Limb (tissue), 2 donors: ENCODE measurements around the gene OTUD5.
"Not testable (repeated sequence)": the region's sequence is repeated elsewhere in the genome, so short reads cannot be mapped to it uniquely, and the experiment has no call there.

Experiments used
- DNase-seq, 2 donors: peaks; one replicate each; pipeline ENCODE4 v3.0.0-alpha.2; 2016; ENCODE audit errors: extremely low spot score in 2 of 2

The OTUD5 gene

DNA sequence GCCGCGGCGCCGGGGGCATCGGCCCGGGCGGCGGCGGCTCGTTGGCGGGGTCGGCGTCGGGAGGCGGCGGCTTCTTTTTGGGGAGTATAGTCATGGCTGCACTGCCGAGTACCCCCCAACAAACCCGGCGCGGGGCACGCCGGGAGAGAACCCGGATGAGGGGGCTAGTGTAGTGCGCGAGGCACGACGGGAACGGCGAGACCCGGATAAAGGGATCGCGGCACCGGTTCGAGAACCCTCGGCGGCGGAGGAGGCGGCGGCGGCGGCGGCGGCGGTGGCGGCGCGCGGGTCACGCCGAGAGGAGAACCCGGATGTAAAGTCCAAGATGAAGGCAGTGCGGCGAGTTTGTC, at the start of gene OTUD5:
OTUD5 (minus strand) TSS at position 131 of the 350 bp plus-strand sequence; CDS start at position 94, 37 bp downstream.
- DNase-seq, result peak; percentile 33 to 81

DNA sequence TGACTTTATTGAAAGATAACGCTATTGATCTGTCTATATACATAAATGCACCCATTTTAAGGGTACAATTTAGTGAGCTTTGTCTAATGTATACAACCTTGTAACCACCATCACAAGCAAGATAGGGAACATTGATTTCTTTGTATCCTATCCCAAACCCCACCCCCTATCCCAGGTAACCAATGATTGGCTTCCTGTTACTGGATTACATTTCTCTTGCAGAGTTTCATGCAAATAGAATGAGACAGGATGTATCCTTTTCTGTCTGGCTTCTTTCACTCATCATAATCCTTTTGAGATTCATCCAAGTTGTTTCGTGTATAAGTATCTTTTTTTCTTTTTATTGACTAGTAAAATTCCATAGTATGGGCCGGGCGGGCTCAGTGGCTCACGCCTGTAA, 46.3 kb upstream of the OTUD5 start:
- no peak for DNase-seq

GRCh38 chrX:49002091-49002935, 44.9 kb upstream of the OTUD5 start, which contains the start of gene GRIPAP1:
GRIPAP1 (minus strand) TSS chrX:49002264; CDS start chrX:49002229, 35 bp downstream.
- DNase-seq, result peak; percentile 72 to 86

GRCh38 chrX:49001521-49002090, 44.2 kb upstream of the OTUD5 start:
- DNase-seq, result no peak

GRCh38 chrX:49000636-49001035, 43.2 kb upstream of the OTUD5 start:
- DNase-seq, result no peak

DNA sequence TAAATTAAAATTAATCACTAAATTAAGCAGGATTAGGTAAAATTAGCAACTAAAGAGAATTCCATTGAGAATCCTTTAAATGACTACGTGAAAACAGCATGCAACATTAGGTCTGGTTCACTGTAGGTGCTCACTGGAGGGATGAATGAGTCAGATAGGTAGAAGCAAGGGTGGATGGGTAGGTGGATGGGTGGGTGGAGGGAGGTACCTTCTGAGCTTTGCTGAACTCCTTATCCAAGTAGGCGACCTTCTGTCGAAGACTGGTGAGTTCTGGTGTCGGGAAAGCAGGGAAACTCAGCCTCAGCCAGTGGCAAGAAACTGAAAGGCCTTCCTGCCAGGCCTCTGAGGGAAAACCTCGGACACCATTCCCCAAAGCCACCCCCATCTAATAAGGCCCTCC, 41.6 kb upstream of the OTUD5 start:
- DNase-seq, result no peak

DNA sequence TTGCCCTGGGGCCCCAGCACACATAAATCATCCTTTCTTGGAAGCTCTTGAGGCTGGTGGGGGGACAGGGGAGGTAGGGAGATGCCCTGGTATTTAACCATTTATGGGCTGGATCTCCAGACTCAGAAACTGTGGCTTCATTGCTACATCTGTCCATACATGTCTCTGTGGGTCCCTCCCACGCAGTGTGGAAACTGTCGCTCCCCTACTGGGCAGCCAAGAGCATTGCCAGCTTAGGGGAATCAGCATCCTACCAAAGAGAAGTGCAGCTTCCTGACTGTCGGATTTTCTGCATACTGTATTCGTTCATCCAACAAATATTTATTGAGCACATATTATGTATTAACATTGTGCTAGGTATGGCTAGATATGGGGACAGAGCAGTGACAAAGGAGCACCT, 41.0 kb upstream of the OTUD5 start:
- no peak for DNase-seq

- DNase-seq, result no peak
Measured at GRCh38 chrX:48997865-48998264, 40.5 kb upstream of the OTUD5 start.

DNA sequence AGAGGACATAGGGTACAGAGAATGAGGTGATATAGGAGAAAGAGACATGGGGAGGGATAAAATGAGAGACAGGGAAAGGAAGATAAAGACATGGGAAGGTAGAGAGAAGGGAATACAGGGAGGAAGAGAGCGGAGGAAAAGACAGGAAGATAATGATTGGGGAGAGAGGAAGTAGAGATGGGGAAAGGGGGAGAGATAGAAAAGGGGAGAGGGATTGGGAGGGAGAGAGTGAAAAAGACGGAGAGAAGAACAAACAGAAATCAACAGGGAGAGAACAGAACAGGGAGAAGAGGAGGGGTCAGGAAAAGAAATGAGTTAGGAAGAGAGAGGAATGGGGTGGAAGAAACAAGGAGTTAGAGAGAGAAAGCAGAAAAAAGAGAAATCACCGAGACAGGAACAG, 40.0 kb upstream of the OTUD5 start:
- no peak for DNase-seq

- no peak for DNase-seq
Measured at GRCh38 chrX:48996969-48997368, 39.6 kb upstream of the OTUD5 start.

- DNase-seq, result no peak
Measured at GRCh38 chrX:48992341-48992740, 34.9 kb upstream of the OTUD5 start.

DNA sequence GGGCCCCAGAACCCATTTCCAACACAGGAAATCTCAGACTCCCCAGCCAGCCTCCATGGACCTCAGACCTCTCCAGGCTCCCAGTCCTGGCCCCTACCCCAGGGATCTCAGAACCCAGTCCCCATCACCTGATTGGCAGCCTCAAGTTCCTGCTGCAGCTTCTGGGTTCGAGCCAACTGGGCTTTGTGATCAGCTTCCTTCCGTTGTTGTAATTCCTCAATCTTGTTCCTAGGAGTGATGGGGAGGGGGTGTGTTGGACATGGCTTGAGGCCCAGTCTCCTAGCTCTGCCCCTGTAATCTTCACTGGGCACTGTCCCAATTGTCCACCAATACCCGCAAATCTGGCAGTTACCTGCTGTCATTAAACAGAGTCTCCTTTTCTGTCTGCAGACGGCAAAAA, 32.1 kb upstream of the OTUD5 start:
- DNase-seq, result no peak

GRCh38 chrX:48983896-48984295, 26.5 kb upstream of the OTUD5 start:
- no peak for DNase-seq

DNA sequence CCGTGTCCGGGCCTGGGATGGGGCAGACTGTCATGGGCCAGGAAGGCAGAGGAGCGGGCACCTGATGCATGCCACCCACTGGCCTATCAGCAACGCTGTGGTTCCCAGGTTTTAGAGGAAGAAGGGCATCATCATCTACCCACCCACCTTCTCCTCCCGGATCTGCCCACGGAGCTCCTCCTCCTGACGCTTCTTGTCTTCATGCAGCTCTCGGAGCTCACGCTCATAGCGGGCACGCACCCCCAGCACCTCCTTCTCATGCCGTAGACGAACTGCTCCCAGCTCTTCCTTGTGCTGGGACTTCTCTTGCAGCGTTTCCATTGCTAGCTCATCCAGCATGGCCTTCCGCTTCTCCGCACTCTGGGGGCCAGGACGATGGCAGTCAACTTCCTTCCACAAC, 25.7 kb upstream of the OTUD5 start:
- DNase-seq, result no peak

GRCh38 chrX:48981178-48981577, 23.8 kb upstream of the OTUD5 start:
- no peak for DNase-seq

DNA sequence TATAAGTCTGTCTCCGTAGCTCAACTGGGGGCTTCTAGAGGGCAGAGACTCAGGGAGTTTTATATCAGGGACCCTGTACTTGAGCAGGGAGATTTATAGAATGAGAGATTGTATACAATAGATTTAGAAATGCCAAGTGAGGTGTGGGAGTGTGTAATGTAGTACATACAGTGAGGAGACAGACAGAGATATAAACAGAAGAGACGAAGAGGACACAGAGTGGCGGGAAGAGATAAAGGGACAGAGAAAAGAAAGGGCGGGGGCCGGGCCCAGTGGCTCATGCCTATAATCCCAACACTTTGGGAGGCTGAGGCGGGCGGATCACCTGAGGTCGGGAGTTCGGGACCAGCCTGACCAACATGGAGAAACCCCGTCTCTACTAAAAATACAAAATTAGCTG, 22.9 kb upstream of the OTUD5 start:
- not testable (repeated sequence) for DNase-seq

- no peak for DNase-seq
Measured at GRCh38 chrX:48978226-48978625, 20.8 kb upstream of the OTUD5 start.

DNA sequence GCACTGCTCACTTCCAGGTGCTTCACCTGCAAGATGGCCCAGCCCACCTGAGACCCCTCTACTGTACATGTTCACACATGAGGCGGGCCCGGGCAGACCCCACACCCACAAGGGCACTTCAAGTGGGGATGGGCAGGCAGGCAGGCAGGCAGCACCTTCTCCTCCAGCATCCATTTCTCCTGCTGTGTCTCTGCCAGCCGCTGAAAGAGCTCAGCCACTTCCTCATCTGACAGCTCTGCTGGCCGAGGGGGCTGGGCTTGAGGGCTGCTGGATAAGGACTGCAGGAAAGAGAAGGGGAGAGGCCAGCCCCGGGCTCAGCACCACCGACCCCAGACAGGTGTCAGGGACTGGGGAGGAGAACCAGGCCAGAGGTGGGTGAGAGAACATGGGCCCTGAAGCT, 18.7 kb upstream of the OTUD5 start:
- no peak for DNase-seq

GRCh38 chrX:48975541-48975940, 18.1 kb upstream of the OTUD5 start:
- DNase-seq, result no peak

DNA sequence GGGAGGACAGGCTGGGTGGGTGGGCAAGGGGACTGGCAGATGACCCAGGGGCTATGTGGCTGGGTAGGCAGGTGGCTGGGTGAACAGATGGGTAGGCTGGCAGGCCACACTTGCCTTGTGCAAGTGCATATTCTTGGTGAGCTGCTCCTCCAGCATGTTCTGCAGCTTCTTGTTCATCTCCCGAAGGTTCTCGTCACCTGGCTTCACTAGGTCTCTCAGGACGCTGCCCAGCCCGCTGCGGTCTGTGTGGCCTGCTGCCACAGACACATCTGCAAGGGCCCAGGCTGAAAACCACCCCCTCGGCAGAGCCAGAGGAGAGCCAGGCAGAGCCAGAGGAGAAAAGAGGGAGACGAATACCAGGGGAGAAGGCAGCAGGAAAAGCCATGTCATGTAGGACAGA, 17.6 kb upstream of the OTUD5 start:
- DNase-seq, result no peak

- DNase-seq, result no peak
Measured at GRCh38 chrX:48974574-48974973, 17.2 kb upstream of the OTUD5 start.

DNA sequence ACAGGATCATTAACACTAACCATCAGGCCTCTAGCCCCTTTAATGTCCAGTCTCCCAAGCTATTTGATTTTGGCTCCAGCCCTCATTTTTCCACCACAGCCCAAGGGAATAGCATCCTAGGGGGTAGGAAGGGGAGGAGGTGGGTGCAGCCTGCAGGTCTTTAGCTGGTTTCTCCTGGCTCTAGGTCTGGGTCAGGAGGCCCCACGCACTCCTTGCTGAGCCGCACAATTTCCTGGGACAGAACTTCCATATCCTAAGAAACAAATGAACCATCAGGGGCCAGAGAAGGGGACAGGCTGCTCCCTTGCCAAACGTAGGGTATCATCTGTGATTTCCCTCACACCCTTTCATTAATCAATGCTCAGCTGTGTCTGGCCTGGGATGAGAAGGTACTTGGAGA, 16.6 kb upstream of the OTUD5 start:
- DNase-seq, result no peak
